Measurements from ENCODE around the gene BAK1. TPM values are rescaled to one million over a fixed set of nuclear protein-coding genes. Genes with fewer than 3 reads are reported as not detected.

BAK1 gene
- total and polyA plus RNA-seq, 5 experiments from 2014 or later, result 11.8 to 20.9 (median 16.3) TPM

- peak overlapping the region; percentile 64 to 98 (median 91) for H3K27ac Mint-ChIP-seq
- peak overlapping the region; percentile 44 to 98 (median 94) for H3K4me3 Mint-ChIP-seq
- no peaks in the 10 kb centered on the region for H3K27me3 Mint-ChIP-seq
- H3K36me3 Mint-ChIP-seq, result peaks cover 0 to 8% (median 0%) of the 10 kb centered on the region in 3 donors
- H3K9me3 Mint-ChIP-seq, result no peaks in the 10 kb centered on the region
- ATAC-seq, result no peak
- H3K4me1 Mint-ChIP-seq, result peaks cover 22 to 58% (median 43%) of the 10 kb centered on the region in 4 donors
- no peak for DNase-seq
- POLR2A ChIA-PET, result interaction anchor here (2.4 kb wide), 1 partner anchor 27 kb away, joined by 8 read pairs; no protein-coding TSS in a partner anchor
Measured at GRCh38 chr6:33619166-33619840, 39.2 kb upstream of the BAK1 start.

GRCh38 chr6:33616913-33617312, 36.8 kb upstream of the BAK1 start:
- peak in 3 of 10 donors; percentile 43 to 55 (median 52) for DNase-seq
- POLR2A ChIA-PET, result interaction anchor here (0.7 to 1.3 kb wide), 3 partner anchors 9 to 566 kb away, joined by 3 to 4 read pairs (median 3); no protein-coding TSS in a partner anchor
- Mint-ChIP-seq H3K4me1 (peaks cover 9 to 40% (median 20%) of the 10 kb centered on the region in 4 donors), H3K27me3 (no peaks in the 10 kb centered on the region), H3K4me3 (peak overlapping the region in 4 of 10 donors; percentile 48 to 53 (median 50)), H3K27ac (peak overlapping the region; percentile 31 to 91 (median 79)), H3K36me3 (no peaks in the 10 kb centered on the region), H3K9me3 (no peaks in the 10 kb centered on the region)
- peak in 1 of 2 donors; percentile 35 for ATAC-seq

GRCh38 chr6:33616113-33616512, 36.0 kb upstream of the BAK1 start:
- DNase-seq (no peak), ATAC-seq (no peak)
- Mint-ChIP-seq H3K36me3 (no peaks in the 10 kb centered on the region), H3K4me3 (no peak overlapping the region), H3K4me1 (peaks cover 8 to 40% (median 19%) of the 10 kb centered on the region in 4 donors), H3K9me3 (no peaks in the 10 kb centered on the region), H3K27ac (peak overlapping the region in 4 of 10 donors; percentile 13 to 86 (median 52)), H3K27me3 (no peaks in the 10 kb centered on the region)
- POLR2A ChIA-PET, result interaction anchor here (1.3 kb wide), 1 partner anchor 9 kb away, joined by 3 read pairs; no protein-coding TSS in a partner anchor

GRCh38 chr6:33613795-33614168, 33.7 kb upstream of the BAK1 start:
- no peaks in the 10 kb centered on the region for H3K36me3 Mint-ChIP-seq
- H3K9me3 Mint-ChIP-seq, result no peaks in the 10 kb centered on the region
- ATAC-seq (no peak), DNase-seq (no peak)
- no peak overlapping the region for H3K4me3 Mint-ChIP-seq
- H3K4me1 Mint-ChIP-seq, result peaks cover 4 to 25% (median 8%) of the 10 kb centered on the region in 4 donors
- POLR2A ChIA-PET, result no interaction called here
- peak overlapping the region in 2 of 10 donors; percentile 13 to 56 for H3K27ac Mint-ChIP-seq
- H3K27me3 Mint-ChIP-seq, result no peaks in the 10 kb centered on the region

- Mint-ChIP-seq H3K27ac (peak overlapping the region in 3 of 10 donors; percentile 13 to 75 (median 56)), H3K36me3 (no peaks in the 10 kb centered on the region), H3K9me3 (no peaks in the 10 kb centered on the region), H3K4me1 (peaks cover 4 to 23% (median 8%) of the 10 kb centered on the region in 4 donors), H3K27me3 (no peaks in the 10 kb centered on the region), H3K4me3 (no peak overlapping the region)
- no peak for ATAC-seq
- no peak for DNase-seq
- POLR2A ChIA-PET, result interaction anchor here (0.9 kb wide), 1 partner anchor 10 kb away, joined by 3 read pairs; no protein-coding TSS in a partner anchor
Measured at GRCh38 chr6:33613146-33613794, 33.2 kb upstream of the BAK1 start.

GRCh38 chr6:33610779-33611732, 31.0 kb upstream of the BAK1 start:
- peaks cover 2 to 7% (median 4%) of the 10 kb centered on the region in 4 donors for H3K4me1 Mint-ChIP-seq

GRCh38 chr6:33610067-33610466, 30.0 kb upstream of the BAK1 start:
- Mint-ChIP-seq H3K27me3 (no peaks in the 10 kb centered on the region), H3K4me3 (no peak overlapping the region), H3K4me1 (peaks cover 2 to 6% (median 4%) of the 10 kb centered on the region in 4 donors), H3K36me3 (peaks cover 0 to under 1% (median 0%) of the 10 kb centered on the region in 3 donors), H3K9me3 (peaks cover 0 to 4% (median 0%) of the 10 kb centered on the region in 9 donors), H3K27ac (peak overlapping the region in 2 of 10 donors; percentile 2 to 66)
- DNase-seq, result no peak
- ATAC-seq, result no peak
- POLR2A ChIA-PET, result no interaction called here

More at GRCh38 chr6:33610779-33611732, 31.0 kb upstream of the BAK1 start:
- no peak overlapping the region for H3K4me3 Mint-ChIP-seq
- H3K9me3 Mint-ChIP-seq, result no peaks in the 10 kb centered on the region
- H3K27ac Mint-ChIP-seq, result peak overlapping the region in 1 of 10 donors; percentile 81
- DNase-seq (no peak), ATAC-seq (no peak)
- no peaks in the 10 kb centered on the region for H3K36me3 Mint-ChIP-seq
- no peaks in the 10 kb centered on the region for H3K27me3 Mint-ChIP-seq
- POLR2A ChIA-PET, result interaction anchor here (0.6 to 1.9 kb wide), 2 partner anchors 10 to 349 kb away, joined by 5 to 6 read pairs; partner anchors contain the start of gene ITPR3

GRCh38 chr6:33609528-33609927, 29.5 kb upstream of the BAK1 start:
- POLR2A ChIA-PET, result no interaction called here
- peaks cover 0 to 6% (median 0%) of the 10 kb centered on the region in 9 donors for H3K9me3 Mint-ChIP-seq
- H3K27ac Mint-ChIP-seq, result no peak overlapping the region
- ATAC-seq (no peak), DNase-seq (no peak)
- peaks cover 0 to 4% (median 0%) of the 10 kb centered on the region in 3 donors for H3K36me3 Mint-ChIP-seq
- no peak overlapping the region for H3K4me3 Mint-ChIP-seq
- H3K4me1 Mint-ChIP-seq, result peaks cover 2 to 6% (median 4%) of the 10 kb centered on the region in 4 donors
- no peaks in the 10 kb centered on the region for H3K27me3 Mint-ChIP-seq

- H3K36me3 Mint-ChIP-seq, result peaks cover 0 to 4% (median 0%) of the 10 kb centered on the region in 3 donors
- H3K9me3 Mint-ChIP-seq, result peaks cover 0 to 6% (median 0%) of the 10 kb centered on the region in 9 donors
- peaks cover 2 to 6% (median 4%) of the 10 kb centered on the region in 4 donors for H3K4me1 Mint-ChIP-seq
- H3K27ac Mint-ChIP-seq, result peak overlapping the region in 1 of 10 donors; percentile 41
- POLR2A ChIA-PET, result interaction anchor here (1.0 kb wide), 1 partner anchor 29 kb away, joined by 3 read pairs; the partner anchor contains the start of gene BAK1
- no peak overlapping the region for H3K4me3 Mint-ChIP-seq
- DNase-seq, result no peak
- no peak for ATAC-seq
- no peaks in the 10 kb centered on the region for H3K27me3 Mint-ChIP-seq
Measured at GRCh38 chr6:33609019-33609418, 28.9 kb upstream of the BAK1 start.

- H3K36me3 Mint-ChIP-seq, result peaks cover 0 to 4% (median 0%) of the 10 kb centered on the region in 3 donors
- H3K4me3 Mint-ChIP-seq, result no peak overlapping the region
- H3K27me3 Mint-ChIP-seq, result peaks cover 0 to 4% (median 0%) of the 10 kb centered on the region in 5 donors
- H3K4me1 Mint-ChIP-seq, result peaks cover 0 to 5% (median 3%) of the 10 kb centered on the region in 4 donors
- POLR2A ChIA-PET, result interaction anchor here (1.2 kb wide), 1 partner anchor 15 kb away, joined by 3 read pairs; no protein-coding TSS in a partner anchor
- H3K27ac Mint-ChIP-seq, result peak overlapping the region in 1 of 10 donors; percentile 37
- H3K9me3 Mint-ChIP-seq, result peaks cover 0 to 6% (median 0%) of the 10 kb centered on the region in 9 donors
- DNase-seq (peak in 2 of 10 donors; percentile 26 to 40), ATAC-seq (peak in 1 of 2 donors; percentile 42)
Measured at GRCh38 chr6:33607784-33608161, 27.7 kb upstream of the BAK1 start.

GRCh38 chr6:33607126-33607783, 27.2 kb upstream of the BAK1 start:
- Mint-ChIP-seq H3K27me3 (peaks cover 0 to 4% (median 0%) of the 10 kb centered on the region in 5 donors), H3K36me3 (peaks cover 0 to 4% (median 0%) of the 10 kb centered on the region in 3 donors), H3K27ac (peak overlapping the region in 1 of 10 donors; percentile 37), H3K4me1 (peaks cover 0 to 5% (median 1%) of the 10 kb centered on the region in 4 donors), H3K9me3 (peaks cover 0 to 6% (median 0%) of the 10 kb centered on the region in 9 donors), H3K4me3 (no peak overlapping the region)
- ATAC-seq (no peak), DNase-seq (no peak)
- POLR2A ChIA-PET, result interaction anchor here (1.2 kb wide), 1 partner anchor 14 kb away, joined by 3 read pairs; no protein-coding TSS in a partner anchor

All from naive thymus-derived CD8-positive, alpha-beta T cell (primary cell).